Mammary epithelial cell (primary cell): ENCODE data around the gene TSPAN9.

Experiments
- CTCF ChIP-seq, 2 donors: IDR thresholded peaks in 1 of 2; conservative IDR thresholded peaks in 1 of 2; 2 replicates each; pipeline ENCODE4 v1.5.1; 2011 to 2012; ENCODE audit warnings: inconsistent platforms in 2 of 2, low read length in 2 of 2, mild to moderate bottlenecking in 2 of 2, control low read depth in 1 of 2, low read depth in 1 of 2; ENCODE audit not compliant: insufficient read depth in 1 of 2; ENCODE audit errors: extremely low read depth in 1 of 2
- EZH2 ChIP-seq: IDR thresholded peaks from 2 replicates; pipeline ENCODE4 v1.6.1; 2012; ENCODE audit warnings: low read length, inconsistent platforms, borderline replicate concordance

GRCh38 chr12:3132636-3133404, 55.6 kb downstream of the TSPAN9 start:
- TF ChIP-seq CTCF (conservative IDR thresholded peaks at IDR 0.05 in 1 of 2, IDR thresholded peaks at IDR 0.05 in 1 of 2; ENCODE audit: extremely low read depth in 1 of 2, insufficient read depth in 1 of 2, low read depth in 1 of 2, low read length in 2 of 2) (no peak), EZH2 (no peak)
